GM12878 (cell line): ENCODE measurements around the gene LDLRAD4. TPM values are rescaled to one million over a fixed set of nuclear protein-coding genes. Genes with fewer than 3 reads are reported as not detected.

Experiments used
- ATAC-seq: fragments of 200-7000 bp; cut with Tn5 transposase; 3 replicates; pipeline ENCODE4 v1.9.1; 2020; ENCODE audit warnings: mild to moderate bottlenecking, moderate library complexity
- BruUV-seq: library from RNA; stranded (reverse); fragments of 400-500 nt; replicated peaks from 2 replicates; lab custom pipeline; 2021; lab: Mats Ljungman, UMichigan
- CTCF ChIA-PET: fragments of 300-600 bp; sonication (Branson Sonifier 250); formaldehyde crosslinking; extraction: SDS; loops from one replicate; lab custom pipeline; 2021; ENCODE audit warnings: inconsistent platforms; lab: Yijun Ruan, JAX
- POLR2A ChIA-PET: fragments of 350-600 bp; formaldehyde crosslinking; extraction: SDS; loops from one replicate; lab custom pipeline; 2021; ENCODE audit warnings: inconsistent platforms; lab: Charles Lee
- RAD21 ChIA-PET: fragments of 300-600 bp; sonication (Branson Sonifier 250); formaldehyde crosslinking; loops from one replicate; lab custom pipeline; 2023; ENCODE audit warnings: antibody characterized with exemption; ENCODE audit not compliant: unreplicated experiment; lab: Charles Lee
- SMC1A ChIA-PET: fragments of 300-600 bp; sonication (Branson Sonifier 250); formaldehyde crosslinking; loops from one replicate; lab custom pipeline; 2023; ENCODE audit not compliant: unreplicated experiment, uncharacterized antibody; lab: Charles Lee
- DNase-seq: peaks from one replicate; pipeline ENCODE4 v3.0.0-alpha.2; 2011; ENCODE audit warnings: low read depth, low spot score
- FAIRE-seq: peaks from 3 replicates; lab custom pipeline; 2011; peaks lifted over from hg19 to GRCh38; lab: Jason Lieb, UNC
- H2AFZ ChIP-seq: 2 replicates; pipeline ENCODE4 v1.6.0; 2011; ENCODE audit warnings: low read depth, low read length, control low read depth; ENCODE audit not compliant: control insufficient read depth
- H3K27ac ChIP-seq: 2 replicates; pipeline ENCODE4 v1.5.1; 2011; ENCODE audit warnings: control low read depth; ENCODE audit not compliant: control insufficient read depth, insufficient read depth
- H3K27me3 ChIP-seq, 2 experiments: replicated peaks in 1 of 2; 2 replicates each; pipeline versions ENCODE4 v1.6.0 to v1.6.1; 2011; ENCODE audit warnings: low read length in 1 of 2; ENCODE audit not compliant: control insufficient read depth in 2 of 2, insufficient read depth in 2 of 2
- H3K36me3 ChIP-seq, 2 experiments: 2 replicates each; pipeline ENCODE4 v1.5.1; 2011; ENCODE audit warnings: low read length in 1 of 2; ENCODE audit not compliant: control insufficient read depth in 2 of 2, insufficient read depth in 2 of 2
- H3K4me1 ChIP-seq: 2 replicates; pipeline ENCODE4 v1.6.1; 2011; ENCODE audit warnings: mild to moderate bottlenecking, low read length, moderate library complexity, mixed read lengths; ENCODE audit not compliant: control insufficient read depth, insufficient read depth
- H3K4me2 ChIP-seq: 2 replicates; pipeline ENCODE4 v1.6.0; 2011; ENCODE audit warnings: control low read depth; ENCODE audit not compliant: control insufficient read depth, insufficient read depth
- H3K4me3 ChIP-seq: fragments of 200-600 bp; sonication (generic); 2 replicates; pipeline ENCODE4 v1.5.1; 2016
- H3K79me2 ChIP-seq: 2 replicates; pipeline ENCODE4 v1.6.0; 2011; ENCODE audit warnings: low read length; ENCODE audit not compliant: control insufficient read depth, insufficient read depth
- H3K9ac ChIP-seq: 2 replicates; pipeline ENCODE4 v1.8.0; 2011; ENCODE audit warnings: low read length, control low read depth, mixed read lengths; ENCODE audit not compliant: control insufficient read depth, insufficient read depth
- H3K9me3 ChIP-seq: replicated peaks from 3 replicates; pipeline ENCODE4 v1.5.1; 2011; ENCODE audit warnings: mild to moderate bottlenecking, low read length; ENCODE audit not compliant: control insufficient read depth, insufficient read depth
- H4K20me1 ChIP-seq: 2 replicates; pipeline ENCODE4 v1.6.0; 2011; ENCODE audit not compliant: control insufficient read depth, insufficient read depth
- BCL11A ChIP-seq: IDR thresholded peaks from 2 replicates; pipeline ENCODE4 v1.6.1; 2011; ENCODE audit warnings: low read depth, low read length
- EZH2 ChIP-seq: IDR thresholded peaks from 2 replicates; pipeline ENCODE4 v1.6.1; 2012; ENCODE audit warnings: low read depth, mild to moderate bottlenecking, control low read depth, inconsistent platforms, low read length, borderline replicate concordance; ENCODE audit not compliant: control insufficient read depth
- MLLT1 ChIP-seq: fragments of 450-650 bp; IDR thresholded peaks from 2 replicates; pipeline ENCODE4 v1.6.1; 2016; ENCODE audit warnings: mild to moderate bottlenecking
- NKRF ChIP-seq: fragments of 450-650 bp; conservative IDR thresholded peaks from 2 replicates; pipeline ENCODE4 v1.6.1; 2017; ENCODE audit warnings: mild to moderate bottlenecking, moderate library complexity
- SMAD5 ChIP-seq: IDR thresholded peaks from 2 replicates; pipeline ENCODE4 v1.6.1; 2016; ENCODE audit warnings: antibody characterized with exemption, low read depth
- TBL1XR1 ChIP-seq: IDR thresholded peaks from 2 replicates; pipeline ENCODE4 v1.6.1; 2012; ENCODE audit warnings: low read depth, low read length, improper control_type of control experiment
- WGBS: methylation state at CpG from one replicate; pipeline ENCODE4 v1.1.6; 2016; ENCODE audit warnings: low lambda C conversion rate; ENCODE audit not compliant: insufficient replicate concordance, insufficient coverage; ENCODE audit errors: missing lambda C conversion rate; 5-methylcytosine and 5-hydroxymethylcytosine counted together
- in situ Hi-C: fragments of 300-500 bp; cut with MboI; formaldehyde crosslinking; loops from 9 replicates; pipeline ENCODE4 v1.14.3; 2018; ENCODE audit warnings: mixed read lengths
- intact Hi-C: fragments of 100-400 bp; cut with micrococcal nuclease; formaldehyde crosslinking; loops from one replicate; pipeline ENCODE4 v1.14.2; 2022; ENCODE audit not compliant: unreplicated experiment
- polyA plus RNA-seq, 11 experiments: library from polyadenylated mRNA; depleted of rRNA in 4 of 11; unstranded in 6 of 11; stranded (reverse) in 5 of 11; fragments of >200 nt; fragmentation: Nextera tagmentation in 4 of 11; fragmentation: Illumina TruSeq in 1 of 11; extraction: Ambion mirVana in 4 of 11; extraction: Trizol in 1 of 11; gene quantifications; 1 replicate in 1 of 11; 2 replicates in 10 of 11; pipeline versions ENCODE4 v1.2.1 to v1.2.3, GENCODE V29; 2011 to 2016; ENCODE audit warnings: inconsistent platforms in 2 of 11, missing spikeins in 2 of 11, low read depth in 1 of 11
- total RNA-seq, 4 experiments: library from RNA; depleted of rRNA in 3 of 4; stranded (reverse); fragments of >200 nt in 3 of 4; fragmentation: Illumina TruSeq in 1 of 4; extraction: Trizol in 1 of 4; gene quantifications; 2 replicates each; pipeline versions ENCODE4 v1.2.1 to v1.2.3, GENCODE V29; 2013 to 2021
- TF ChIP-seq, protein P1 (sequence below): fragments of 450-650 bp; IDR thresholded peaks from 2 replicates; pipeline ENCODE4 v1.6.1; 2017; ENCODE audit warnings: mild to moderate bottlenecking, moderate library complexity
- TF ChIP-seq, protein P2 (sequence below): IDR thresholded peaks from 2 replicates; pipeline ENCODE4 v1.6.1; 2012; ENCODE audit warnings: mild to moderate bottlenecking, low read depth, low read length

Gene LDLRAD4
- total and polyA plus RNA-seq, 10 of the 15 experiments (the other 5 are each of a cell fraction or from before 2014, with no cell fraction given), result 2.7 to 16.8 (median 11.2) TPM

DNA sequence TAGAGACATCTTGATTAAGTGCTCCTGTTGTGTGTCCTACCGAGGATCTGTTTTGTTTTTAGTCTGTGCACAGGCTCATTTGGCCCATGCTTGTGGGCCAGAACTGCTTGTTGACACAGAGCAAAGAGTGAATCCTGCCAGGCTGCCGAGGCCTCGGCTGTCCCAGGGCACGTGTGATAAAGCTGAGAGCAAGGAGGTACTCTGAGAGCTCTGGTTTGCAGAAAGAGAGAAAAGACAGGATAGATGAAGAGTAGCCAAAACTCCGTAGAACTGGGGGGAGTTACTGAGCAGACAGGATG is 332.7 kb downstream of the LDLRAD4 start:
- Histone ChIP-seq H2AFZ (no peak overlapping the region), H3K36me3 (no peaks in the 10 kb centered on the region), H3K79me2 (no peaks in the 10 kb centered on the region), H3K4me3 (no peak overlapping the region), H3K9me3 (peaks cover 3% of the 10 kb centered on the region; the same call in 1 of the 3 replicates), H3K4me2 (no peak overlapping the region), H3K9ac (no peak overlapping the region), H3K27me3 (no peaks in the 10 kb centered on the region), H3K4me1 (peaks cover 14% of the 10 kb centered on the region), H4K20me1 (no peaks in the 10 kb centered on the region), H3K27ac (no peak overlapping the region)
- intact Hi-C loops, result no loop called here
- POLR2A ChIA-PET, result no interaction called here
- SMC1A ChIA-PET, result no interaction called here
- TF ChIP-seq MLLT1, result no peak
- no peak for TF ChIP-seq SMAD5
- no peak for TF ChIP-seq NKRF
- TF ChIP-seq EZH2, result no peak
- TF ChIP-seq, protein P1, sequence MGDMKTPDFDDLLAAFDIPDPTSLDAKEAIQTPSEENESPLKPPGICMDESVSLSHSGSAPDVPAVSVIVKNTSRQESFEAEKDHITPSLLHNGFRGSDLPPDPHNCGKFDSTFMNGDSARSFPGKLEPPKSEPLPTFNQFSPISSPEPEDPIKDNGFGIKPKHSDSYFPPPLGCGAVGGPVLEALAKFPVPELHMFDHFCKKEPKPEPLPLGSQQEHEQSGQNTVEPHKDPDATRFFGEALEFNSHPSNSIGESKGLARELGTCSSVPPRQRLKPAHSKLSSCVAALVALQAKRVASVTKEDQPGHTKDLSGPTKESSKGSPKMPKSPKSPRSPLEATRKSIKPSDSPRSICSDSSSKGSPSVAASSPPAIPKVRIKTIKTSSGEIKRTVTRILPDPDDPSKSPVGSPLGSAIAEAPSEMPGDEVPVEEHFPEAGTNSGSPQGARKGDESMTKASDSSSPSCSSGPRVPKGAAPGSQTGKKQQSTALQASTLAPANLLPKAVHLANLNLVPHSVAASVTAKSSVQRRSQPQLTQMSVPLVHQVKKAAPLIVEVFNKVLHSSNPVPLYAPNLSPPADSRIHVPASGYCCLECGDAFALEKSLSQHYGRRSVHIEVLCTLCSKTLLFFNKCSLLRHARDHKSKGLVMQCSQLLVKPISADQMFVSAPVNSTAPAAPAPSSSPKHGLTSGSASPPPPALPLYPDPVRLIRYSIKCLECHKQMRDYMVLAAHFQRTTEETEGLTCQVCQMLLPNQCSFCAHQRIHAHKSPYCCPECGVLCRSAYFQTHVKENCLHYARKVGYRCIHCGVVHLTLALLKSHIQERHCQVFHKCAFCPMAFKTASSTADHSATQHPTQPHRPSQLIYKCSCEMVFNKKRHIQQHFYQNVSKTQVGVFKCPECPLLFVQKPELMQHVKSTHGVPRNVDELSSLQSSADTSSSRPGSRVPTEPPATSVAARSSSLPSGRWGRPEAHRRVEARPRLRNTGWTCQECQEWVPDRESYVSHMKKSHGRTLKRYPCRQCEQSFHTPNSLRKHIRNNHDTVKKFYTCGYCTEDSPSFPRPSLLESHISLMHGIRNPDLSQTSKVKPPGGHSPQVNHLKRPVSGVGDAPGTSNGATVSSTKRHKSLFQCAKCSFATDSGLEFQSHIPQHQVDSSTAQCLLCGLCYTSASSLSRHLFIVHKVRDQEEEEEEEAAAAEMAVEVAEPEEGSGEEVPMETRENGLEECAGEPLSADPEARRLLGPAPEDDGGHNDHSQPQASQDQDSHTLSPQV, result no peak
- no peak for TF ChIP-seq BCL11A
- TF ChIP-seq, protein P2, sequence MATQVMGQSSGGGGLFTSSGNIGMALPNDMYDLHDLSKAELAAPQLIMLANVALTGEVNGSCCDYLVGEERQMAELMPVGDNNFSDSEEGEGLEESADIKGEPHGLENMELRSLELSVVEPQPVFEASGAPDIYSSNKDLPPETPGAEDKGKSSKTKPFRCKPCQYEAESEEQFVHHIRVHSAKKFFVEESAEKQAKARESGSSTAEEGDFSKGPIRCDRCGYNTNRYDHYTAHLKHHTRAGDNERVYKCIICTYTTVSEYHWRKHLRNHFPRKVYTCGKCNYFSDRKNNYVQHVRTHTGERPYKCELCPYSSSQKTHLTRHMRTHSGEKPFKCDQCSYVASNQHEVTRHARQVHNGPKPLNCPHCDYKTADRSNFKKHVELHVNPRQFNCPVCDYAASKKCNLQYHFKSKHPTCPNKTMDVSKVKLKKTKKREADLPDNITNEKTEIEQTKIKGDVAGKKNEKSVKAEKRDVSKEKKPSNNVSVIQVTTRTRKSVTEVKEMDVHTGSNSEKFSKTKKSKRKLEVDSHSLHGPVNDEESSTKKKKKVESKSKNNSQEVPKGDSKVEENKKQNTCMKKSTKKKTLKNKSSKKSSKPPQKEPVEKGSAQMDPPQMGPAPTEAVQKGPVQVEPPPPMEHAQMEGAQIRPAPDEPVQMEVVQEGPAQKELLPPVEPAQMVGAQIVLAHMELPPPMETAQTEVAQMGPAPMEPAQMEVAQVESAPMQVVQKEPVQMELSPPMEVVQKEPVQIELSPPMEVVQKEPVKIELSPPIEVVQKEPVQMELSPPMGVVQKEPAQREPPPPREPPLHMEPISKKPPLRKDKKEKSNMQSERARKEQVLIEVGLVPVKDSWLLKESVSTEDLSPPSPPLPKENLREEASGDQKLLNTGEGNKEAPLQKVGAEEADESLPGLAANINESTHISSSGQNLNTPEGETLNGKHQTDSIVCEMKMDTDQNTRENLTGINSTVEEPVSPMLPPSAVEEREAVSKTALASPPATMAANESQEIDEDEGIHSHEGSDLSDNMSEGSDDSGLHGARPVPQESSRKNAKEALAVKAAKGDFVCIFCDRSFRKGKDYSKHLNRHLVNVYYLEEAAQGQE, result no peak
- TF ChIP-seq TBL1XR1, result no peak
- BruUV-seq, result no TSS peak
- ATAC-seq (no peak), FAIRE-seq (no peak), DNase-seq (no peak)
- WGBS, result 74% methylated on average over 5 of the region's 5 CpGs
- RAD21 ChIA-PET, result interaction anchor here (0.7 kb wide), 1 partner anchor 826 kb away, joined by 3 read pairs; no protein-coding TSS in a partner anchor
- CTCF ChIA-PET, result interaction anchor here (1.5 kb wide), 1 partner anchor 335 kb away, joined by 5 read pairs; no protein-coding TSS in a partner anchor
- in situ Hi-C loops, result no loop called here
